NCI-H748 (cell line): ENCODE data around the gene AQP4.

Experiments used
- DNase-seq: peaks from one replicate; lab custom pipeline; 2025; ENCODE audit not compliant: unreplicated experiment; lab: John Stamatoyannopoulos, UW

The AQP4 gene

GRCh38 chr18:26865557-26865956 lies at the start of gene AQP4:
AQP4 (minus strand) TSS chr18:26865707; CDS start chr18:26865689, 18 bp downstream.
- peak; percentile 41 for DNase-seq

GRCh38 chr18:26911840-26912239 lies 46.3 kb upstream of the AQP4 start:
- no peak for DNase-seq

- DNase-seq: no peak
Observed at GRCh38 chr18:26909599-26910290, 44.2 kb upstream of the AQP4 start.

- no peak for DNase-seq
Observed at GRCh38 chr18:26908906-26909305, 43.4 kb upstream of the AQP4 start.

- DNase-seq: no peak
Observed at GRCh38 chr18:26902291-26902690, 36.8 kb upstream of the AQP4 start.

GRCh38 chr18:26901020-26901419 lies 35.5 kb upstream of the AQP4 start:
- DNase-seq: no peak

GRCh38 chr18:26894426-26894825 lies 28.9 kb upstream of the AQP4 start:
- DNase-seq: no peak

GRCh38 chr18:26893996-26894395 lies 28.5 kb upstream of the AQP4 start:
- no peak for DNase-seq

- DNase-seq: no peak
Observed at GRCh38 chr18:26888259-26888658, 22.8 kb upstream of the AQP4 start.

GRCh38 chr18:26875040-26875654 lies 9.6 kb upstream of the AQP4 start:
- DNase-seq: no peak

- DNase-seq: no peak
Observed at GRCh38 chr18:26874283-26874682, 8.8 kb upstream of the AQP4 start.

GRCh38 chr18:26869640-26870039 lies 4.1 kb upstream of the AQP4 start:
- DNase-seq: no peak

- DNase-seq: no peak
Observed at GRCh38 chr18:26868968-26869586, 3.6 kb upstream of the AQP4 start.

- DNase-seq: no peak
Observed at GRCh38 chr18:26867471-26867870, 2.0 kb upstream of the AQP4 start.

- DNase-seq: no peak
Observed at GRCh38 chr18:26864658-26865057, 849 bp downstream of the AQP4 start.

- DNase-seq: no peak
Observed at GRCh38 chr18:26863921-26864497, 1.5 kb downstream of the AQP4 start.

GRCh38 chr18:26863122-26863879 lies 2.2 kb downstream of the AQP4 start:
- peak; percentile 83 for DNase-seq

GRCh38 chr18:26862084-26862483 lies 3.4 kb downstream of the AQP4 start:
- no peak for DNase-seq

- no peak for DNase-seq
Observed at GRCh38 chr18:26854292-26854881, 11.1 kb downstream of the AQP4 start.

- no peak for DNase-seq
Observed at GRCh38 chr18:26853401-26853800, 12.1 kb downstream of the AQP4 start.

- no peak for DNase-seq
Observed at GRCh38 chr18:26843760-26844159, 21.7 kb downstream of the AQP4 start.
